SJCRH30 (cell line): Measurements from ENCODE around the gene GALR2. TPM values are rescaled to one million over a fixed set of nuclear protein-coding genes. Genes with fewer than 3 reads are reported as not detected.

Experiments used
- DNase-seq, 2 experiments: peaks; one replicate each; pipeline ENCODE4 v3.0.0-alpha.2; 2015 to 2020
- H3K27ac ChIP-seq: fragments of 250-450 bp; sonication (Bioruptor Pico); 2 replicates; pipeline ENCODE4 v1.5.1; 2020; ENCODE audit warnings: mild to moderate bottlenecking, moderate library complexity
- H3K27me3 ChIP-seq: fragments of 250-450 bp; sonication (Bioruptor Pico); 2 replicates; pipeline ENCODE4 v1.5.1; 2020; ENCODE audit warnings: mild to moderate bottlenecking, moderate library complexity
- H3K36me3 ChIP-seq: fragments of 250-450 bp; sonication (Bioruptor Pico); 2 replicates; pipeline ENCODE4 v1.5.1; 2020; ENCODE audit warnings: mild to moderate bottlenecking, moderate library complexity
- H3K4me1 ChIP-seq: fragments of 250-450 bp; sonication (Bioruptor Pico); 2 replicates; pipeline ENCODE4 v1.5.1; 2020; ENCODE audit warnings: mild to moderate bottlenecking, moderate library complexity
- H3K4me3 ChIP-seq: fragments of 250-450 bp; sonication (Bioruptor Pico); 2 replicates; pipeline ENCODE4 v1.5.1; 2020; ENCODE audit warnings: mild to moderate bottlenecking, moderate library complexity
- H3K9me3 ChIP-seq: fragments of 250-450 bp; sonication (Bioruptor Pico); replicated peaks from 2 replicates; pipeline ENCODE4 v1.5.1; 2020; ENCODE audit warnings: mild to moderate bottlenecking, moderate library complexity
- total RNA-seq: library from RNA; depleted of rRNA; stranded (reverse); fragments of >200 nt; shearing (Covaris generic); gene quantifications from 2 replicates; pipeline ENCODE4 v1.2.3, GENCODE V29; 2014; rRNA removed

GALR2 gene
- total RNA-seq, 1 experiment from 2014 or later, result 0.06 TPM

DNA sequence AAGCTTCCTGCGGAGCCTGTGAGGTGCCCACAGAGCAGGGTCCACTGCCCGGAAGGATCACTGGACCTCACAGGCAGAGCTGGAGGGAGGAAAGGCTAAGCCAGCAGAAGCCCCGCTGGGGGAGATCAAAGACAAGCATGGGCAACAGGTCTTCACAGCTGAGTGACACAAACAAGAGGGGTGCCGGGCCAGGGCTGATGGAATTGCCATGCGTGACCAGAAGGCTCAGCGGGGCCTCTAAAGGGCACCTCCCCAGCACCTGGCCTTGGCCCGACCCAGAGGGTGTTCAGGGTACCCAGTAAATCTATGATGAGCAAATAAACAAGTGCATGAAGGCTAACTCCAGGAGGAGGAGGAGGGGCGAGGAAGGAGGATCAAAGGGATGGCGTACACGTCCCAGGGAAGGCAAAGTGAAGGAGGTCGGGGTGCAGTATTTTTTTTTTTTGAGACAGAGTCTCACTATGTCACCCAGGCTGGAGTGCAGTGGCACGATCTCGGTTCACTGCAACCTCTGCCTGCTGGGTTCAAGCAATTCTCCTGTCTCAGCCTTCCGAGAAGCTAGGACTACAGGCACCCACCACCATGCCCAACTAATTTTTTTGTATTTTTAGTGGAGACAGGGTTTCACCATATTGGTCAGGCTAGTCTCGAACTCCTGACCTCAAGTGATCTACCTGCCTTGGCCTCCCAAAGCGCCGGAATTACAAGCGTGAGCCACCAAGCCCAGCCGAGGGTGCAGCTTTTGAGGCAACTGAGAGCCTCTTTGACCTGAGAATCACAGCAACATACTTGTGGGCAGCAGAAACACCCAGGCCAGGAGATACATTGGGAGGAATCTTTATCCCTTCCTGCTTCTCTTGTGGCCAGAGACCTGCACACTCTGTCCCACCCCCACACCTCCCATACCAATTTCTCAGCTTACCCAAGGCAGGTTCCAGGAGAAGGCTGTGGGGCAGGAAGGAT lies 45.1 kb downstream of the GALR2 start:
- peaks cover 10% of the 10 kb centered on the region; the same call in 1 of the 2 replicates for H3K4me1 ChIP-seq
- H3K36me3 ChIP-seq, result no peaks in the 10 kb centered on the region
- no peak overlapping the region for H3K4me3 ChIP-seq
- peak; percentile 65 to 66 for DNase-seq
- no peaks in the 10 kb centered on the region for H3K9me3 ChIP-seq
- H3K27ac ChIP-seq, result no peak overlapping the region
- H3K27me3 ChIP-seq, result peaks cover 2% of the 10 kb centered on the region; the same call in 1 of the 2 replicates

DNA sequence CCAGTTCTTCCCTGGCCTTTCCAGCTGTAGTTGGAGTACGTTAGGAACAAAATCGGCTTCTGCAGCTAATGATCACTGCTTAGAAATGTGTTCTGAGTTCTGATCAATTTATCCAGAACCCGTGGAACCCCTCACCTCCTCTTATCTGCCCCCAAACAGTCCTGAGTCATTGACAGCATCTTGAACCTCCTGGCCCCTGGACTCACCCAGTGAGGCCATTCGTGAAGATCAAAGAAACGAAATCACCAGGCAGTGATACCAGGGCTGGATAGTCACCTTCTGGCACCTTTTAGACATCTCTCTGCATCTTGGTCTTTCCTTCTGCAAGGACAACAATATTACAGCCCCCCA lies 46.1 kb downstream of the GALR2 start:
- H3K9me3 ChIP-seq, result no peaks in the 10 kb centered on the region
- no peak overlapping the region for H3K27ac ChIP-seq
- peaks cover 10% of the 10 kb centered on the region; the same call in 1 of the 2 replicates for H3K4me1 ChIP-seq
- DNase-seq, result no peak
- H3K4me3 ChIP-seq, result no peak overlapping the region
- no peaks in the 10 kb centered on the region for H3K36me3 ChIP-seq
- H3K27me3 ChIP-seq, result peaks cover 2% of the 10 kb centered on the region; the same call in 1 of the 2 replicates

DNA sequence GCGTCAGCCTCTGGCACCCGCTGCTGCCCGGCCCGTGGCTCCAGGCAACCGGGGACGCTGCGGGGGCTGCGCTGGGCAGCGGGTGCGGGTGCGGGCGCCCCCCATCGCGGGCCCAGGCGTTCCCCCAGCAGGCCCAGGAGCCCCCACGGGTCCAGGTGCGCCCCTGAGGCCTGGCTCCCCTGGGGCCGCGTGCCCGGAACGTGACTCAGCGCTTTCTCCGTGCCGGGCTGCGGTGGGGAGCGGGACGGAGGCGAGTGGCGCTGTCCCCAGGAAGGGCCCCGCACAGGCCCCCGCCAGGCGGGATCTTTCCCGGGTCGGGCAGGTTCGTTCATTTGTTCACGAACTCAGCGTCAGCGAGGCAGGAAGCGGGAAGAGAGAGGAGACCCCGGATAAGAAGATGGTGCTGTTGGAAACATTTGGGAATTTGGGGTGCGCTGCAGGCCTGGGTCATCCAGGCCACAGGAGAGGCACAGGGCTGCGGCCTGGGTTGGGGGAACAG lies 47.4 kb downstream of the GALR2 start:
- H3K4me3 ChIP-seq, result no peak overlapping the region
- peaks cover 10% of the 10 kb centered on the region; the same call in 1 of the 2 replicates for H3K4me1 ChIP-seq
- H3K27me3 ChIP-seq, result peaks cover 2% of the 10 kb centered on the region; the same call in 1 of the 2 replicates
- H3K9me3 ChIP-seq, result no peaks in the 10 kb centered on the region
- H3K27ac ChIP-seq, result no peak overlapping the region
- no peaks in the 10 kb centered on the region for H3K36me3 ChIP-seq
- no peak for DNase-seq

DNA sequence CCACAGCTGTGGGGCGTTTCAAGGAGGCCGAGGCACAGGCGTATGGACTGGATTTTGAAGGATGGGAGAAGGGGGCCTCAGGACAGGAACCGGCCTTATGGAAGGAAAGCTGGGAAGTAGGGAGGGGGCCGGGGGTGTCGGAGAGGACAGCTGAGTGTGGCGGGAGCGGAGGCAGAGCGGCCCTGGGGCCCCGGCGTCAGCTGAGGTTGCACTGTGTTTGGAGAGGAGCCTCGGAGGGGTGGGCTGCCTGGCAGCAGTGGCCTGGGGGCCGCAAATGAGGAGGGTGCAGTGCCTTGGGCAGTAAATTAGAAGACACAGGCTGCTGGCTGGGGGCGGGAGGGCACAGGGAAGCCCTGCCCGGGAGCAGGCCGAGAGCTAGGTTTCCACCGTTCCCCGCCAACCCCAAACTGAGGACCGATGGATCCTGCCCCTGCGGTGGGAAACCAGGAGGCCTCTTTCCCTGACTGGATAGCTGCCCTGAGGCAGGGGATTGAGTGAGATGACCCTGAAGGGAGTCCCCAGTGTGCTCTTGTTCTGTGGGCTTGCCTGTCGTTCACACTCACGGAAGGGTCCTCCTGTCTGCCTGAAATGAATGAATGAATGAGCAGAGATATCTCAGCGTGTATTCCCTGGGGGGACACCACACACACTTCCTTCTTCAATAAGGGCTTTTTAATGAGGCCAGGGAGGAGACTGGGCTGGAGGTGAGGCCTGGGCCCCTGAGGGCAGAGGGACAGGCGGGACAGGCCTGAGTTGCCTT lies 48.0 kb downstream of the GALR2 start:
- Histone ChIP-seq H3K27ac (no peak overlapping the region), H3K4me3 (no peak overlapping the region), H3K36me3 (no peaks in the 10 kb centered on the region), H3K27me3 (peaks cover 2% of the 10 kb centered on the region; the same call in 1 of the 2 replicates), H3K9me3 (no peaks in the 10 kb centered on the region), H3K4me1 (peaks cover 10% of the 10 kb centered on the region; the same call in 1 of the 2 replicates)
- no peak for DNase-seq

DNA sequence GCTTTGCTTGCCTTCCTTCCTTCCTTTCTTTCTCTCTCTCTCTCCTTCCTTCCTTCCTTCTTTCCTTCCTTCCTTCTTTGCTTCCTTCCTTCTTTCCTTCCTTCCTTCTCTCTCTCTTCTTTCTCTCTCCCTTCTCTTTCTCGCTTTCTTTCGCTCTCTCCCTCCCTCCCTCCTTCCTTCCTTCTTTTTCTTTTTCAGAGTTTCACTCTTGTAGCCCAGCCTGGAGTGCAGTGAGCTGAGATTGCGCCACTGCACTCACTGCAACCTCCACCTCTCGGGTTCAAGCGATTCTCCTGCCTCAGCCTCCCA lies 48.6 kb downstream of the GALR2 start:
- DNase-seq, result no peak
- Histone ChIP-seq H3K27ac (no peak overlapping the region), H3K4me1 (peaks cover 10% of the 10 kb centered on the region; the same call in 1 of the 2 replicates), H3K36me3 (no peaks in the 10 kb centered on the region), H3K4me3 (no peak overlapping the region), H3K27me3 (peaks cover 2% of the 10 kb centered on the region; the same call in 1 of the 2 replicates), H3K9me3 (no peaks in the 10 kb centered on the region)

DNA sequence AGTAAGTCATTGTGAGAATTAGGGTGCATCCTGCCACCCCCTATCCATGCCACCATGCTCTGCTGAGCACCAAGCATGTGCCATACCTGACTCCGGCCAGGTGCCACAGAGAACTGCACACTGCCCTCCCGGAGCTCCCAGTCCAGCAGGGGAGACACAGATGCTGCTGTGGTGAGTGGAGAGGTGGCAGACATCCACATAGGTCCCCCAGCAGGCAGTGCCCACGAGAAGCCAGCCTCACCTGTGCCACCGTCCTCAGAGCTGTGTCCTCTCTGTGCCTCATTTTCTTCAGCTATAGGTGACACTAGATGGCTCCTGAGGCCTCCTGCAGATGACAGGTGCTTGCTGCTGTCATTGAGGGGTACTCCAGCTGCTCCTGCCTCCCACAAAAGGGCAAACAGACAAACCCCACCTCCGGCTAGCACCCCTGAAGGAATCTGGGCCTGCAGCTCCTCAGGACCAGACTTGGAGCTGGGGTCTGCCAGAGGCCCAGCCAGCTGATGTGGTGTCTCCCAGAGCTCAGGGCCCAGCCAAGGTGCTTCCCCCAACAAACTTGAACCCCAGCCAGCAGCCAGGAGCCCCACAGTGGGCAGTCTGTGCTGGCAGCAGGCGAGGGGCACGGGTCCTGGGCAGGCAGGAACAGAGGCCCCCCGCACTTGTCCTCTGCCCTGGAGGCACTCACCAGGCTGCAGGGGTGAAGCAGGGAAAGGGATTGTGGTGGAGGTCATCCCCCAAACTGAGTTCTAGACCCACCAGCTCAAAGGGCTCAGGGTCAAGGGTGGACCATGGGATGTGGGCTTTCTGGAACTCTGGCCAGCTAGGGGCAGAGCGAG lies 49.4 kb downstream of the GALR2 start:
- no peak for DNase-seq
- H3K9me3 ChIP-seq, result no peaks in the 10 kb centered on the region

DNA sequence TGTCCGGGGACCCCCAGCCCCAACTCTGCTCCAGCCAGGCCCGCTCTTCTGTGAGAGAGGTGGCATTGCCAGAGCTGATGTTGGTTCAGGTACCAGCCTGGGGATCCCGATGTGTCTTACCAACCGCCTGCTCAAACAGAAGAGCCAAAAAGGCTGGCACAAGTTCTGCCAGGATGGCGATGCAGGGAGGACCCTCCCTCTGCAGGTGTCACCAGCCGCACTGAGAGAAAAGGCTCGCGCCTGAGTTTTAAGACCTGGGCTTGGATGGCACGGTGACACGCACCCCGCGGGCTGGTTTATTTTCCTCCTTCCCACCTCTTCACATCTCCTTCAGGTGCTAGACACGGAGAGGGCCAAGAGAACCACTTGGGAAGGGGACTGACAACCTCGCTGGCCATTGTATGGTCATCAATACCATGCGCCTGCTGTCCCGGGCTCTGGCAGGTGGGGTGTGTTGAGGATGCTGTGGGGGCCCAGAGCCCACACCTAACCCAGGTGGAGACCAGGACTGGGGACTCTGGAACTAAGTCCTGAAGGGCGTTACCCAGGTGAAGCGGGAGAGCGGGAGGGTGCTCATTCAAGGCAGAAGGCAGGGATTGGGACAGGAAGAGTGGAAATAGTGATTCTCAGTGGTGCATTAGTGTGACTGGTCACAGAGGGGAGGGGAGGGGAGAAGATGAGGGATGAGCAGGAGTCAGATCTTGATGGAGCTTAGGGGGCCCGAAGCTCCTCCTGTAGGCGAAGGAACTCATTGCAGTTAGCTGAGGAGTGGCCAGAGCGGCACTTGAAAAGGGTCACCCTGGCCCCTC lies 50.2 kb downstream of the GALR2 start:
- Histone ChIP-seq H3K9me3 (no peaks in the 10 kb centered on the region), H3K27me3 (peaks cover 2% of the 10 kb centered on the region; the same call in 1 of the 2 replicates), H3K36me3 (no peaks in the 10 kb centered on the region), H3K4me1 (peaks cover 5% of the 10 kb centered on the region; the same call in 1 of the 2 replicates), H3K4me3 (no peak overlapping the region), H3K27ac (no peak overlapping the region)
- peak in 1 of 2 experiments; percentile 53 for DNase-seq

More for the DNA sequence above, 49.4 kb downstream of the GALR2 start:
- no peak overlapping the region for H3K27ac ChIP-seq
- peaks cover 10% of the 10 kb centered on the region; the same call in 1 of the 2 replicates for H3K4me1 ChIP-seq
- H3K4me3 ChIP-seq, result no peak overlapping the region
- H3K36me3 ChIP-seq, result no peaks in the 10 kb centered on the region
- H3K27me3 ChIP-seq, result peaks cover 2% of the 10 kb centered on the region; the same call in 1 of the 2 replicates

DNA sequence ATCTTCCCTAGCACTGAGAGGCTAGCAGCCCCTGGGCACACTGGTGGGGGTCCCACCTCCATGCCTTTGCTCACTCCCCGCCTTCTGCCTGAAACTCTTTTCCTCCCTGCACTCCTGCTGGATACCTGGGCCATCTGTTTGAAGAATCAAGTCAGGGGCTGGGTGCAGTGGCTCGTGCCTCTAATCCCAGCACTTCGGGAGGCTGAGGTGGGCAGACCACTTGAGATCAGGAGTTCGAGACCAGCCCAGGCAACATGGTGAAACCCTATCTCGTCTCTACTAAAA lies 50.8 kb downstream of the GALR2 start:
- H3K36me3 ChIP-seq, result no peaks in the 10 kb centered on the region
- no peak overlapping the region for H3K4me3 ChIP-seq
- H3K27me3 ChIP-seq, result peaks cover under 1% of the 10 kb centered on the region; the same call in 1 of the 2 replicates
- no peaks in the 10 kb centered on the region for H3K9me3 ChIP-seq
- no peak for DNase-seq
- no peaks in the 10 kb centered on the region; the same call in 1 of the 2 replicates for H3K4me1 ChIP-seq
- no peak overlapping the region for H3K27ac ChIP-seq

DNA sequence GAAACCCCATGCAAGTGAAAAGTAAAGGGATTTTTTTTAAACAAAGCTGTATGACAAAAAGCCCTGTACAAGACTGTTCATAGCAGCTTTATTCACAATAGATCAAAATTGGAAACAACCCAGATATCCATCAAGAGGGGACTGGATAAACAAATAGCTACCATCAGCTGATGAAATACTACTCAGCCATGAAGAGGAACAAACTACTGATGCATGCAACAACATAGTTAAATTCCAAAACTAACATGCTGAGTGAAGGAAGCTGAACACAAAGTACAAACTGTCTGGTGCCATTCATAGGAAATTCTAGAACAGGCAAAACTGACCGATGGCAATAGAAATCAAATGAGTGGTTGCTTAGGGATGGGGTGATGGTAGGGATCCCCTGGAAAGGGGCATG lies 51.3 kb downstream of the GALR2 start:
- H3K4me1 ChIP-seq, result peaks cover 2% of the 10 kb centered on the region
- H3K9me3 ChIP-seq, result no peaks in the 10 kb centered on the region
- no peak for DNase-seq
- H3K27ac ChIP-seq, result no peak overlapping the region
- no peak overlapping the region for H3K4me3 ChIP-seq
- no peaks in the 10 kb centered on the region; the same call in 1 of the 2 replicates for H3K27me3 ChIP-seq
- no peaks in the 10 kb centered on the region for H3K36me3 ChIP-seq

Other genes with a start within 250 kb of the GALR2 start
- gene UNC13D, start 230.4 kb upstream of the GALR2 start, total RNA-seq, result 1.4 and 3.2 TPM in 2 replicates
- gene WBP2, start 219.4 kb upstream of the GALR2 start, total RNA-seq, result 36.3 and 38.3 TPM in 2 replicates
- gene TRIM47, start 196.2 kb upstream of the GALR2 start, total RNA-seq, result 8.1 and 9.9 TPM in 2 replicates
- gene TRIM65, start 177.8 kb upstream of the GALR2 start, total RNA-seq, result 7.4 and 7.9 TPM in 2 replicates
- 43.6 and 47.1 TPM in 2 replicates for gene MRPL38, start 169.9 kb upstream of the GALR2 start, total RNA-seq
- 10.3 and 13.5 TPM in 2 replicates for gene FBF1, start 133.7 kb upstream of the GALR2 start, total RNA-seq
- gene ACOX1, start 95.6 kb upstream of the GALR2 start, total RNA-seq, result 34.8 and 36.4 TPM in 2 replicates
- gene TEN1, start 95.5 kb upstream of the GALR2 start, total RNA-seq, result 11.8 and 17.7 TPM in 2 replicates
- 2.7 and 3.1 TPM in 2 replicates for gene CDK3, start 73.9 kb upstream of the GALR2 start, total RNA-seq
- 0.63 and 1.1 TPM in 2 replicates for gene EVPL, start 47.5 kb upstream of the GALR2 start, total RNA-seq
- gene SRP68, start 2.3 kb upstream of the GALR2 start, total RNA-seq, result 58.7 and 60.0 TPM in 2 replicates
- 0.14 and 0.25 TPM in 2 replicates for gene ZACN, start 4.4 kb downstream of the GALR2 start, total RNA-seq
- gene EXOC7, start 29.0 kb downstream of the GALR2 start, total RNA-seq, result 101 and 106 TPM in 2 replicates
- 0.10 and 0.23 TPM in 2 replicates for gene FOXJ1, start 66.5 kb downstream of the GALR2 start, total RNA-seq
- gene RNF157, start 165.7 kb downstream of the GALR2 start, total RNA-seq, result 3.3 and 3.5 TPM in 2 replicates
- gene UBALD2, start 190.6 kb downstream of the GALR2 start, total RNA-seq, result 40.7 and 41.9 TPM in 2 replicates
- 2.7 and 3.5 TPM in 2 replicates for gene QRICH2, start 233.5 kb downstream of the GALR2 start, total RNA-seq